HG02884 (cell line): ENCODE results near the gene DGKD.
A peak's percentile ranks its signal among the peaks of the same experiment; 100 is the strongest.
"Not testable (repeated sequence)": the region's sequence is repeated elsewhere in the genome, so short reads cannot be mapped to it uniquely, and the experiment has no call there.

ENCODE experiments used
- ATAC-seq: cut with Tn5 transposase; IDR thresholded peaks from one replicate; pipeline ENCODE4 v1.9.1; 2021; ENCODE audit warnings: mild to moderate bottlenecking, moderate library complexity; ENCODE audit not compliant: unreplicated experiment

The DGKD gene

GRCh38 chr2:233336091-233336490 lies 18.2 kb upstream of the DGKD start:
- not testable (repeated sequence) for ATAC-seq

DNA sequence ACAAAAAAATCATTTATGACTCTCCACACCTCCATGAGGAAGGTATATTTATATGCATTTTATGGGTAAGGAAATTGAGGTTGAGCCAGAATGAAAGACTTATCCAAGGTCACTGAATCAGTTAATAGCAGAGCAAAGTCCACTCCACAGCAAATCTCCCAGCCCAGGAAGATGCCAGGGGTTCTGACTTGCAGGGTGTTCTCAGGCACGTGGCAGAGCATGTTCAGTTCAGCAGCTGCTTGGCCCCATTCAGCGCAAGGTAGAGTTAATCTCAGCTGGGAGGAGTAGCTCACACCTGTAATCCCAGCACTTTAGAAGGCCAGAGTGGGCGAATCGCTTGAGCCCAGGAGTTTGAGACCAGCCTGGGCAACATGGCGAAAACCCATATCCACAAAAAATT lies 17.8 kb upstream of the DGKD start:
- no peak for ATAC-seq

DNA sequence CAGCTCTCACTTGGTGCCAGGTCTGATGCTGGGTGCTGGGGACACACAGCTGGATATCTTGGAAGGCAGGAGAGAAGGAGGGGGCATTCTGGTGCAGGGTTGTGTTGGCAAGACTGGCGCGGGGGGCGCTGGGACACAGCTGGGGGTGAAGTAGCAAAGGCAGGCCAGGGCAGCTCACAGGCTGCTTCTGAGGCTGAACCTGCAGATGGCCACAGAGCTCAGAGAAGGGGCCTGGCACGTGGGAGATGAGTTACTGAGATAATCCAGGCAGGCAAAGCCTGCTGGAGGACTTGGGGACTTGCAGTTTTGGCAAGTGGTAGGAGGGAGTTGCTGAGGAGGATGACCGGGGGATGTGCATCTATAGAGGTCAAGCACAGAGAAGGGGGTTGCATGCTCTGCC lies 16.2 kb upstream of the DGKD start:
- no peak for ATAC-seq

DNA sequence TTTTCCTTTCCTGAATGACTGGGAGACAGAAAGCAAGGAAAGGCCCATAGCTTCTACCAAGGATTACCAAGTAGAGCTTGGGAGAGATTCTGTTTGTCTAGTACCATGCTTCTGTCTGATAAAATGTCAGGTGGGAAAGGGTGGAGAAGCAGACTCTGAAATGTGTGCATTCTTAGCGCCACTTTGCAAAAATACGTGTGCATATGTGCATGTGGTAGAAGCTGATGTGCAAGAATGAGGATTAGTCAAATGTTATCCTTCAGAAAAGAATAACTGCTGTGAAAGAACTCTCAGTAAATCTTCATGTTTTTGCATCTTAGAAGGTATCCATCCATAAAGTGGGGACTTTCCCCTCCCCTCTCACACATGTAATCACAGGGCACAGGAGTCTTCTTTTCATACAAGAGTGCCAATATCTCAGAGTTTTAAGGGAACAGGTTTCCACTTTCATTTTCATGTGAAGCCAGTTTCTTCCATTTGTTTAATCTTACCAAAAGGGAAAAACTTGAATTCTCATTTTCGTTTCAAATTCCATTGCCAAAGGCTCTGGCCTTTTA lies 15.4 kb upstream of the DGKD start:
- ATAC-seq: no peak

- ATAC-seq: no peak
Observed at GRCh38 chr2:233339427-233339826, 14.9 kb upstream of the DGKD start.

- ATAC-seq: no peak
Observed at GRCh38 chr2:233341296-233341695, 13.0 kb upstream of the DGKD start.

DNA sequence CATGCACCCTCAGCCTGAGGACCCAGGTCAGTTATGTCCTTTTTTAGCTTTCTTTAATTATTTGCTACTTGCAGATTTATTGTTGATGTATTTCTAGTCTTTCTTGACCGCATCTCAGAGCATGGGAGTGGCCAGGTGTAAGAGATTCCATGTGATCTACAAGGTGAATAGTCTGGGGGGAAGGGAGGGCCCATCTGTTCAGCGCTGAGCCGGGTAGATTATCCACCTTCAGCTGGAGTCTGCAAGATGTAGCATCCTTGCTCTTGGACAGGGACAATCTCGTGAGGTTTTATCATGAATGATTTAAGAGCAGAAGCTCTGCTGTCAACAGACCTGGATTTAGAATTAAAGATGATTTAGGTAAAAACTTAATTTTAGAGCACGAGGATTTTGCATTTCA lies 12.0 kb upstream of the DGKD start:
- ATAC-seq: no peak

GRCh38 chr2:233343171-233343705 lies 11.1 kb upstream of the DGKD start:
- ATAC-seq: no peak

DNA sequence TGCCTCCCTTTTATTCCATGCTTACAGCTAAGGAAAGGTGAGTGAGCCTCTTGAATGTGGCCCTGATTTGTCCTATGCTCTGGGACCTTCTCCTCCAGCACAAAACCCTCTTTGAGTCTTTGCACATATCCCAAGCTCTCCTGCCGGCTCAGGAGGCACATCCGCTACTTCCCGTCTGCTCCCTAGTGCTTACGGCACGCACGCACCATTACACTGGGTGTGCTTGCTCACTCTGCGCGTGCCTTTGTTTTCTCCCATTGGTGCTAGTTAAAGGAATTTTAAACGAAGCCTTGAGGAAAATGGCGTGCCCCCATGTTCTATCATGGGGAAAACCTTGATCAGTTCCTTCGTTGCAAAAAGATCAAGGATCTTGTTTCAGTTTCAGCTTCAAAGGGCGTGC lies 7.9 kb upstream of the DGKD start:
- no peak for ATAC-seq

DNA sequence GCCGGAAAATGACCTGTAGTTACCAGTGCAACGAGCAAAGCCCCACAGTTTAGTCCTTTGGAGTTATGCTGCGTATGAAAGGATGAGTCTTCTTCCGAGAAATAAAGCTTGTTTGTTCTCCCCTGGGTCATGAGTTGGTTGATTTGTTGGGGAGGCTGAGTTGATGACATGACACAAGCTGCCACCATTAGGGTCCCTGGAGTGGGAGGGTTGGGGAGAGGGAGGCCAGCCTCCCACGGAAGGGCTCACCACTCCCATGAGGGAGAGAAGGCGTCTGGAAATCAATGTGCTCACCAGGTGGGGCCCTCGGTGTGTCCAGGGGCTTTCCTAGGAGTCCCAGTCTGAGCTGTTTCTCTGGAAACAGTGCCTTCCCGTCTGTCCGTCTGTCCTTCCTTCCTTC lies 7.4 kb upstream of the DGKD start:
- no peak for ATAC-seq

- ATAC-seq: no peak
Observed at GRCh38 chr2:233349005-233349998, 5.0 kb upstream of the DGKD start.

DNA sequence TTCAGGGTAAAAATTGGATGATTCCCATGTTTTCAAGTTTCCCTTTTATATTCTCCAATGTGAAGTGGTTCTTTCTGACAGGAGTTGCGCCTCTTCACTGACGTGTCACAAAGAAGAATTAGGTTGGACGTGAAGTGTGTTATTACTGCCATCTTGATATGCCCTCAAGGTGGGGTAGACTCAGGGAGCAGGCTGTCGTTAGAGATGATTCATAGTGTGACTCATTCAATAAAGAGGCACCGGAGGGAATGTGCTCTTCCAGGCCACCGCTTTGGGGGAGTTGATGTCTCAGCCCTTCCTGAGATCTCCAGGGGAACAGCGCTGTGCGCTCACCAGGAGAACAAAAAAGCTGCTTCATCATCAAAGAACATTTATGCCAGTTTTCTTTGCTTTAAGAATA lies 3.6 kb upstream of the DGKD start:
- ATAC-seq: no peak

DNA sequence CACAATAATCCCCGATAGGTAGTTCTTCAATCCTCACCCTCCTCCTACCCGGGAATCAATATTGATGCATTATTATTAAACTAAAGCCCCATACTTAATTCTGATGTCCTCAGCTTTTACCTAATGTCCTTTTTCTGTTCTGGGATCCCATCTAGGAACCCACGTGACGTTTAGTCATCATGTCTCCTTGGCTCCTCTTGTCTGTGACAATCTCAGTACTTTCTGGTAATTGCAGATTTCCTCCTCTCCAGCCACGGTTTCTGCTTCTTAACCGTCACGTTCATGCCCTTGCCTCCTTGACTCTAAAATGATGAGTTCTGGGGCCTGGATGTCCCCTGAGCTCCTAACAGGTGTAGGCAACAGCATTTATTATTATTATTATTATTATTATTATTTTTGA lies 2.9 kb upstream of the DGKD start:
- ATAC-seq: no peak

- ATAC-seq: no peak
Observed at GRCh38 chr2:233352141-233352842, 2.0 kb upstream of the DGKD start.

DNA sequence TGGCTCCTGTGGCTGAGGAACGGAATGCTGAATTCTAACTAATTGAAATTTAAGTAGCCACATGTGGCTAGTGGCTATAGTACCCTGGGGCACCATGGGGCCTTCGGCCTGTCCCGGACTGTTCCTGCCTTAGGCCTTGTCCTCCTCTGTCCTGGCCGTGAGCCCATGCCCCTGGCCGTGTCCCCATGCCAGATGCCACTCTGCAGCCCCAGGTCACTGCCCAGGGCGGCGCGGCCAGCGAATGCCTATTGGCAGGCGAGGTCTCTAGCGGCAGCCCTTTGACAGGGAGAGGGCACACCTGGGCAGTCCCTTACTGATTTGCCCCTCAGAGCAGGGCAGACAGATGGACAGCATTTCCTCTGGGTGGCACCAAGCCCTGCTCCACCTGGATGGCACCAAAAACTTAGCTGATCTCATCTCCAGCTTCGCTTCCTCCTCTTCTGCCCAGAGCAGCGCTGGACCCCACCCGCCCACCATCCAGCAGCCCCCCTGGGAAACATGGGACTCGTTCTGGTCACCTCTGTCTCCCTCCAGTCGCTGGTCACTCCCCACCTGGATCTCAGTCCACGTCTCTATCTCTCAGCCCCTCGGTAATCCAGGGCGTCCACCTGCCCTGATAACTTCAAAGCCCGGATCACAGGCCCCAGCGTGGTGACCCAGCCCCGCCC lies 1.1 kb upstream of the DGKD start:
- ATAC-seq: no peak

- peak; percentile 34 for ATAC-seq
Observed at GRCh38 chr2:233354500-233354924, 218 bp downstream of the DGKD start.

DNA sequence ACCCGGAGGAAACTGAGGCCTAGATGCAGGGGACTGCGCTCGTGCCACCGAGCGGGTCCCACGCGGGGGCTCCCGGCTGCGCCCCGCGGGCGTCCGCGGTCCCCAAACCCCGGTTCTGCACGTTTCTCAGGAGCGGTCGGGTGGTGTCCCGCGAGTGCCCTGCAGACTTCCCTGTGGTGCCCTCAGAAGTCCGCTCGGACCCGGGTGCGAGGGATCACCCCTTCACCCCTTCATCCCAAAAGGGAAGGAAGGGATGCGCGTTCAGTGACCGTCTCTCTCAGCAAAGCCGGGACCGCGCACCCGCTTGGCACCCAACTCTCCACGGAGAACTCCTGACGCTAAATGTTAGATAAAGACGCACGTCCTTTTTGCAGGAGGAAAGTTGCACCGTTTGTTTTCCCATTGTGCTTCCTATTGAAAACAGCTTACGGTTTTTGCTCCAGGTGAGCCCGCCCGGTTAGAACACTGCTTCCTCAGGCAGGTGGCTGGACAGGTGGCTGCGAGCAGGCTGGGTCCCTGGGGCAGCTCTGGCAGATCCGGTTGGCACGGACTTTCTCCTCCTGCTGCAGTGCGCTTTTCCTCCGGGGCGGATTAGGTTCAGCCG lies 779 bp downstream of the DGKD start:
- ATAC-seq: no peak

GRCh38 chr2:233355916-233356315 lies 1.6 kb downstream of the DGKD start:
- no peak for ATAC-seq

DNA sequence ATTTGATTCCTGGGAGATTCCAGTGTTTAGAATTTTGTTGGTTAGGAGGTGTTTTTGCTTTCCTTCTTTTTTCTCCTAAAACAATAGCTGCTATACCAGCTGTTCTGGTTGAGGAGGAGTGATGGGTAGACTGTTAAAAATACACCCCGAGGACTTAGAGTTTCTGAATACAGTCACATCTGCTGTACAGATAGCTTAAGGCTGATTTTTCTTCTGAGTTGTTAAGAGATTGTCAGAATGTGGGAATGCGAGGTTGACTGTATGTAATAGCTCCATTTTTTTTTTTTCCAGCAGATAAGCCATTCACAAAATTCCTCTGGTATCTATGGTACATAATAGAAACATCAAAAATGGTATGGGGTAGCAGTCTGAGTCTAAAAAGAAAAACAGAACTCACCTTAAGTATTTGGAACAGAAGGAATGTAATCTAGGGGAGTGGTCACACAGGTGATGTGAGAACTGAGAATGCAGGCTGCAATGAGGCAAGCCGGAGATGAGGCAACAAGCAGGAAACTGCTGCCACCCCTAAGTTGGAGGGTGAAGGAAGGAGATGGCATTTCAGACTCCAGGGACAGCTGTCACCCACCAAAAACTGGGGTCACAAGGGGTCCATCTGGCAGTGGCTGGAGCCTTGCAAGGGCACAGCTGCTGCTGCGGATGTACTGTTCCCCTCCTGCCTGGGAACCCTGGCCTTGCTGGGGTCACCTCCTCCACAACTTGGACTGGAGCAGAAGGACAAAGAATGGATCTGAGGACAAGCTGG lies 2.4 kb downstream of the DGKD start:
- no peak for ATAC-seq

DNA sequence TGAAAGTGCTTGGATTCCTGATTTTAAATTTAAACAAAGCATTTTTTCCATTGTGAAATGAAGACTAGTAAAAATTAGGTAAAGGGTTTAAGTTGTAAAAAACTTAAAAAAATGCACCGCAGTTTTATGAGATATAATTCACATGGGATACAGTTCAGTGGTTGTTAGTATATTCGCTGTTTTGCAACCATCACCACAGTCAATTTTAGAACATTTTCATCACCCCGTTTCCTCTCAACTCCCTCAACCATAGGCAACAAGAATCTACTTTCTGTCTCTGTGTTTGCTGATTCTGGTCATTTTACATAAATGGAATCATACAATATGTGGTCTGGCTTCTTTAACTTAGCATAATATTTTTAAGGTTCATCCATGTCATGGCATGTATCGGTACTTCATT lies 4.0 kb downstream of the DGKD start:
- ATAC-seq: no peak
